Epithelial cell of prostate (primary cell): ENCODE data around the gene AKAP13.
A peak's percentile ranks its signal among the peaks of the same experiment; 100 is the strongest.

Experiments used
- DNase-seq: peaks from one replicate; pipeline ENCODE4 v3.0.0-alpha.2; 2011; ENCODE audit warnings: low read depth, low spot score
- H3K27ac ChIP-seq: fragments of 450-650 bp; 2 replicates; pipeline ENCODE4 v1.5.1; 2017; ENCODE audit warnings: mild to moderate bottlenecking

Gene AKAP13

DNA sequence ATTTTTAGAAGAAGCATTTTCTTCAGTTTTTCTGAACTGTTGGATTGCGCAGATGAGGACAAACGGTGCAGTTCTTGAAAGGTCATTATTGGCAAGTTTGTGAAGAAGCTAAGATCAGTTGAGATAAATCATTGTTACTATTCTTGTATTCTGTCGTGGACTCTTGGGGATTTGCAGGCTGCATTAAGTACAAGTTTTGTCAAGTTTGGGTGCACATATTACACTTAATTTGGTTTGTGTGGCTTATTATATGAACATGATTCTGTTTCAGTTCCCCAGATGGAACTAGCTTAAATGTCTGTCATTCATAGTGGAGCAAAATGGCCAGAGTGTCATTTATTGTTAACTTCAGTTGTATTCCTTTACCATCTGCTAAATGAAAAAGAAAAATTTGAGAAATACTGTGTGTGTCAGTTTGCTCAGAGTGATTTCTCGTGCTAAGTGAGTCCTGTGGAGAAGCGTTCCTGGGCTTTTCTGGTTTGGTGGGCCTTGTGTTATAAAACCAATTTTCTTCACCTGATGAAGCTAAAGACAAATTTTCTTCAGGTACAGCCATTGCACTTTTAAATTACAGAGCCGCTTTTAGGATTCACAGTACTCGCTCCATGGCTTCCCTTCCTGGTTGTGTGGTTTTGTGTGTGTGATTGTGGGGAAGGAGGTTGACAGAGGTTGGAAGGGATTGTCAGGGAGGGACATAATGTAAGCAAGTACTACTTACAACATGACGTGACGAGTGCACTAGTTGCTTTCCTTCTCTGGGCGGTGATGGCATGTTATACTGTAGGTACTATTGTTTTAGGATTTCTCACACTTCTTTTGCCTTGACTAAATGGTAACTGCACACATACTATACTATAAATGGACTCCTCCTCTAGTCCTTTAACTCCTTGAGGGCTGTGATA, 1.7 kb downstream of the AKAP13 start:
- peak overlapping the region; percentile 80 for H3K27ac ChIP-seq
- peak; percentile 40 for DNase-seq

DNA sequence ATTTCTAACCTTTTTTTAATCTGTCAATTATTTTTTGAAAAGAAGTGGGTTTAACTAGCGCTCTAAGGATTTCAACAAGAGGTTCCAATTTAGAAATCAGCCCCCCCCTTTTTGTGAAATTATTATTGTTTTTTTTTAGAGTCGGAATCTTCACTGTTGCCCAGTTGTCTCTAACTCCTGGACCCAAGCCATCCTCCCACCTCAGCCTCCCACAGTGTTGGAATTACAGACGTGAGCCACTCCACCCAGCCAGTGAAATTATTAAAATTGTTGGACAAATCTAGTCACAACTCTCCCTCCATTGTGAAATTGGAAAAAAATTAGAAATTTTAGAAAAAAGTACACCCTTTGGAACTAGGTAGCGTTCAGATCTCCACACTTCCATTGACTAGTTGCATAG, 2.5 kb downstream of the AKAP13 start:
- no peak overlapping the region for H3K27ac ChIP-seq
- DNase-seq, result no peak

DNA sequence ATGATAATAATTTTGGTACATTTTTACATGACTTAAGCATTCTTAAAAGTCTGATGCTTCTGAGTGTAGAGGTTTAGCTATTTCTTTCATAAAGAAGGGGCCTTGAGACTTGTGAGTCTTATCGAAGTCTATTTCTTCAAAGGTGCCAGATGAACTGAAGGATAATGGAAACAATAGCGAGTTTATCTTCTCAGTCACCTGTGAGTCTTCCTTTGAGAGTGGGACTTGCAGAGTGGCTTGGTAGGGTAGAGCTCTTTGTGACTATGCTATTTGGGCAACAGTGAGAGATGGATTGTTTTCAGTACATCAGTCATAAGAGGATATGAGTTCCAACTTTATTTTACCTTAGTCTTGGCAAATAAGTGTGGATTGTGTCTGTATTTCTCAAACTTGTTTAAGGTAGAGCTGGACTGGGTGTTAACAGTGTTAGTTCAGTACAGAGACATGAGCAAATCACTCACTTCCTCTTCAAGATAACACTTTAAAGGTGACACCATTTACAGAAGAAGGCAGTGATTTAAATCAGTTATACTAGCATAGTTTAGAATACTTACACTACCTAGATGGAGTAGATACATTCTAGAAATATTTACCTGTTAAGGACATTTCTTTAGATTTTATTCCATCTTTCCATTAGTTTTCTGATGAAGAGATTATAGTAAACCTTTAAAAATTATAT, 3.2 kb downstream of the AKAP13 start:
- no peak for DNase-seq
- H3K27ac ChIP-seq, result no peak overlapping the region

DNA sequence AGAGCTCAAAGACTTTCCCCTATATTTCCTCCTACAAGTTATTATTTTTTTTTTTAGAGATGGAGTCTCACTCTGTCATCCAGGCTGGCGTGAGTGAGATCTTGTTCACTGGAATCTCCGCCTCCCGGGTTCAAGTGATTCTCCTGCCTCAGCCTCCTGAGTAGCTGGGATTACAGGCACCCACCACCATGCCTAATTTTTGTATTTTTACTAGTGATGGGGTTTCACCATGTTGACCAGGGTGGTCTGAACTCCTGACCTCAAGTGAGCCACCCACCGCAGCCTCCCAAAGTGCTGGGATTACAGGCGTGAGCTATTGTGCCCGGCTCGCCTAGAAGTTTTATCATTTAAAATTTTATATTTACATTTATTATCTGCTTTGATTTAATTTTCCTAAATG, 5.9 kb downstream of the AKAP13 start:
- no peak for DNase-seq

DNA sequence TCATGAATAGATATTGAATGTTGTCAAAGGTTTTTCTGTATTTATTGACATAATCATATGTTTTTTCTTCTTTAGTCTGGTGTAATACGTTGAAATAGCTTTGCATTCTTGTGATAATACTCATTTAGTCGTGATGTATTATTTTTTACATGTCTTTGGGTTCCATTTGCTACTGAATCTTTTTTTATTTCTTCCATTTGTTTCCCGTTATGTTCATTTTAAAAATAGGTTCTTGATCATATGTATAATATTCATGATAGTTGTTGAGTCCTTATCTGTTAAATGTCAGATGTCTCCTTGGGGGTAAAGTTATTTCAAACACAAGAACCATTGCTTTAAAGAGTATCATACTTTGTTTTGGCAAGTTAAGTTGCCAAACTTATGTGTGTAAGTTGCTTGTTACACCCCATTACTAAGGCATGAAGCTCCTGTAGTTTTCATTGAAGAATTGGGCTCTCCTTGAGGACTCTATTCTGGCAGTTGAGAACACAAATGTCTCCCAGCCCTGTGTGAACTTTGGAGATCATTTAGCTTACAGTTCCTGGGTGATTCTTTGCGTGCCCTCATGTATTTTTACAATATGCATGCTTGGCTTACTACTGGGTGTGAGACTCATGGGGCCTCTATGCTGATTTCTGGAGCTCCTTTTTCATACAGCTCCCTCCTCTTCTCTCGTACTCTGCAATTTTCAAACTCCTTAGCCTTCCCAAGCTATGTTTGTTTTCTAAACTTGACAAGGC, 8.3 kb downstream of the AKAP13 start:
- no peak for DNase-seq
- H3K27ac ChIP-seq, result no peak overlapping the region

More for the DNA sequence above, 5.9 kb downstream of the AKAP13 start:
- H3K27ac ChIP-seq, result no peak overlapping the region

DNA sequence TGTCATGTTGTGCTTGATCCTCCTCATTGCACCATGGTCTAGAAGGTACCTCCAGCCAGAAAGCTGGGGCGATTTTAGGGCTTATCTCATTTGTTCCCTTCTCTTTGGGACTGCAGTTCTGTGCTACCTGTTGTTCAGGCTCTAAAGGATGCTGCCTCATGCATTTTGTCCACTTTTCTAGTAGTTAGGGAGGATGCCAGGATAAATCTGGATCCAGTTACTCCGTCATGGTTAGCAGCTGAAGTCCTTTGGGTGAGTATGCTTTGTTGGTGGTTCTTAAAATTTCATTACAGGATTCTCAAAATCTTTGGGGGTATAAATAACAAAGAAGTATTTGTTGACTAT, 8.9 kb downstream of the AKAP13 start:
- DNase-seq, result no peak
- no peak overlapping the region for H3K27ac ChIP-seq

DNA sequence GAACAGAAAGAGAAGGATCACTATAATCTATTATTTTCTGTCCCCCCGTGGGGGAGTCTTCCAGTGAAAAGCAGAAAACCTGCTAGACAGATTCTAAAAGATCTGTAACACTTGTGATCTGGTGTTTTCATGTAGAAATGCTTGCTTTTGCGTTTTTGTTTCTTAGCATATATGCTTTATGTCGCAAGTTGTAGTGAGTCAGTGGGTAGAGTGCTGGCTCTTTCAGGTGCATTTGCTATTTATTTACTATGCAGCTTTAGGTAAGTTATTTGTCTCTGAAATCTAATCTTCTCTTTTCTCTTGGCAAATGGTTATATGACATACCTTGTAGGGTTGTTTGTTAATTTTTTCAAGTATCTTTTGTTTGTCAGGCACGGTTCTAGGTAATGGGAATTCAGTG, 9.4 kb downstream of the AKAP13 start:
- DNase-seq, result no peak
- H3K27ac ChIP-seq, result no peak overlapping the region

DNA sequence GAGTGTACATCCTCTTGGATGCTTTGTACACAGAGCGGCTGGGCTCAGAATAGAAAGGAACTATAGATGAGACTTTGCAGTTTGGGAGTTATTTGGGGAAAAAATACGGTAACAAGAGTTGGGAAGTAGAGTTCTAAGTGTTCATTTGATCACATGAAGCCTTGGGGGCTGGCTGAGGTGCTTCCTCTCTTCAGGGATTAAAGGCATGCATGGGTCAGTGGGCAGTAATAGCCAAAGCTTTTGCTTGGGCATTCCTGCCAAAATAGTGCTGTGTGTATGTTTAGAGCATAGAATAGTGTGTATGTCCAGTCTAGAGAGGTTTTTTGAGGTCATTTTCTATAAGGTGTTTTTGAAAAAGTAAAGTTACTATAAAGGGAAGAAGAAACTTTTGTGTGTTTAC, 12.8 kb downstream of the AKAP13 start:
- no peak overlapping the region for H3K27ac ChIP-seq
- DNase-seq, result no peak

DNA sequence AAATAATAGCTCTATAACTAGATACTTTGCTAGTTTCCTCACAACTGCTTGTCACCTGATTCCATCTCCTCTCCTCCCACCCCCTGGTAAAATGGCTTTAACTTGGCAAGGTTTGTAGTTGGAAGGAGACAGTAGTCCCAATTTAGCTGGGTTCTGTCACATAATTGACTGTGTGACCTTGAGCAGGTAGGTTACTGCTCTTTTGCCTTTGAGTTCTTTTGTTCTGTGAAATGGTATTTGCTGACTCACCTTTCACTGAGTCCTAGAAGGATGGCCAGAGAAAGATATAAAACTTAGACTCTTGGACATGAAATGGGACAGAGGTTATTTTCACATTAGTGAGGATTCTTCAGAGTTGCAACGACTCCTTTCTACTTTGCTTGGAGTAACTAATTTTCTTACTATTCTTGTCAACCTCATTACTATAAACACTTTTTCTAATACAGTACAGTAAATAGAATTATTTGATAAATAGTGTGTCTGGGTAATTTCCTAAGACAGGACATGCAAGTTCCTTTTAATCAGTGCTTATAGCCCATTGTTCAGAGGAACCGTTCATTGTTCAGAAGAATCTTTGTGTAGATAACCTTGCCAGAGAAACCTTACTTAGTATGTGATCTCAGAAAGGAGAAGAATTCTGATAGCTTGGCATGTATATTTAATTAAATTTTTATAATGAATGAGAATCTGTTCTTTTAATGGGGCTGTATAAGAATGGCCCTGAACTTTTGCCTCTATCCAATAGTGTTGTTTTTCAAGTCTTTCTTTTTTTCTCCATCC, 14.3 kb downstream of the AKAP13 start:
- no peak overlapping the region for H3K27ac ChIP-seq
- no peak for DNase-seq

DNA sequence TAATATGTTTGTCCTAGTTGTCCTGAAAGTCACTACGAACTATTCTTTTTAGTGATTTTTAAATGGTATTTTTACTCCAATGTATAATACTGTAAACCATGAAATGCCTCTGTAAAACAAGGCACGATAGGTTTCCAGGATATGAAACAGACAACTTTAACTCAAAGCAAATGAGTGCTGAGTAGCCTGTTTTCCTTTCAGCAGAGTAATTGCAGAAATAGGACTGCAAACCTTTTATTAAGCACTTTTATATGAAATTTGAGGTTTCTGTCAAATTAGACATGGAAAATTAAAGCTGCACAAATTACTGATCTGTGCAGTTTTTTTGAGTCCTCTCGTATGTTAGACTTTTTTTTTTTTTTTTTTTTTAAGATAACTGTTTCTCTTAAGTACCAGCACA, 16.2 kb downstream of the AKAP13 start:
- H3K27ac ChIP-seq, result no peak overlapping the region
- DNase-seq, result no peak

DNA sequence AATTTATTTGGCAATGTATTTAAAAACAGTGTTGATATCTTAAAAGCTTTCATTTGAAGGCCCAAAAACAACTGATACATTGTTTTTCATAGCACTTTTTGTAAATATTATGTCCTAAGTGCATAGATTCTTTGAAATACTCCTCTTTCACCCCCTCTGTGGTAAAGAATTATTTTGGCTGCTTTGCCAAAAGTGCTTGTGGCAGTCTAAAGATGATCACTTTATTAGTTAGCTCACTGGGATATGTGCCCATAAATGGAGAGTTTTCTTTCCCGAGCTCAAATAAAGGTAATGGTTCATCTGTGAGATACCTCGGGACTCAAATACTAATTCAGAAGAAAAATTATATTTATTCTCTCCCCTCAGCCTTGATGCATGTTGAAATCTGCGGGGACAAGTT, 16.7 kb downstream of the AKAP13 start:
- DNase-seq, result no peak
- no peak overlapping the region for H3K27ac ChIP-seq

DNA sequence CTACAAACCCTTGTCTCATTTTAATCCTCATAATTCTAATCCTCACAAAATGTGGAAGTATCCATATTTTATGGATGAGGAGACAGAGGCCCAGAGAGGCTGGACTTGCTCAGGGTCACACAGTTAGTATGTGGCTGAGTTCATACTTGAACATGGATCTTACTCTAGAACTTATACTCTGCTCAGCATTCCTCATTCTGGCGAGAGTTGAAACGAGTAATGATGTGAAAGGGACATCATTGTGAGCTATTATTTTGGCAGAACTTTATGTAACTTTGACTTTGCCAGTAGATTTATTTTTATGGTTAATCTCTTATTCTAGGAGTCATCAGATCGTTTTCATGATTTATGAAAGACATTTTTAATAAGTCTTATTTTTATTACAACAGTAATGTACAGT, 17.5 kb downstream of the AKAP13 start:
- DNase-seq, result no peak
- H3K27ac ChIP-seq, result no peak overlapping the region

DNA sequence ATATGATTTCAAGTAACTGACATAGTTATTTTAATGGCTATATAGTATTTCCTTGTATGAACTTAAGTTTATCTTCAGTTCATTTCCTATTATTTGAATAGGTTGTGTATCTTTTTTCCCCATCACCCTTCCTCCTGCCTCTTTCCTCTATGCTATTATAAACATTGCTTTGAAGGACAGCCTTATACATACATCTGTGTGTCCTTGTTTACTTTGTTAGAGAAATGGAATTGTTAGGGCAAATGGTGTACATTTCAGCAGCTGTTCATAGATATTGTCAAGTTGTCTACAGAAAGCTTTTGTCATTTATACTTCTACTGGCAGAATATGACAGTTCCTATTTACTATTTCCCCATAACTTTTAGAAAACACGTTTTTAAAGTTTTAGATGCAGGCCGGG, 18.4 kb downstream of the AKAP13 start:
- no peak for DNase-seq

DNA sequence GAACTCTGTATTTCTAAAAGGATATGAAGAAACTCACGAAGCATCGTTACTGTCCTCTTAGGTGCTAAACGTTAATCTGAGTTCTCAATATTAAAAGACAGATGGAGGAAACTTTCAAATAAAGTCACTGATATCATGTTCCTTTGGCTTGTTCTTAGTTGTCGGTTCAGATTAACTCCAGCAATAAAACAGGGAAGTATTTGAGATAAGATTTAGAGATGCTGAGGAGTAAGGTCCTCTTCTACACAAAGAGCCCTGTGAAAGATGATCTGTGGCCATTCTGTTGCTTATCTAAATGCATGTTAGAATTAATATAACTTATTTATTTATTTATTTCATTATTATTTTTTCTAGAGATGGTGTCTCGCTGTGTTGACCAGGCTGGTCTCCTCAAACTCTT, 19.2 kb downstream of the AKAP13 start:
- no peak overlapping the region for H3K27ac ChIP-seq
- no peak for DNase-seq

More for the DNA sequence above, 18.4 kb downstream of the AKAP13 start:
- H3K27ac ChIP-seq, result no peak overlapping the region

DNA sequence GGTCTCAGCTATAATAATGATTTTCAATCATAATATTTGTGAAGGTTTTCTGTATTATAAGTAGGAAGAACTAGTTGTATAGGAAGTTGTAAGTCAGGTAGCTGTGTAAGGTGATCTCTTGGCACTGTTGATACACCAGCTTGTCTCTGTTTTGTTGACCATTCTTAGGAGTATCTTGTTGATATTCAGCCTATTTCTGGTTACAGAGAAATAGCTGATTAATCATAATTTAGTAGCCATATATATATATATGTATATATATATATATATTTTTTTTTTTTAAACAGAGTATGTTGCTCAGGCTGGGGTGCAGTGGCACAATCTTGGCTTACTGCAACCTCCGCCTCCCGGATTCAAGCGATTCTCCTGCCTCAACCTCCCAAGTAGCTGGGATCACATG, 20.2 kb downstream of the AKAP13 start:
- no peak overlapping the region for H3K27ac ChIP-seq
- no peak for DNase-seq

DNA sequence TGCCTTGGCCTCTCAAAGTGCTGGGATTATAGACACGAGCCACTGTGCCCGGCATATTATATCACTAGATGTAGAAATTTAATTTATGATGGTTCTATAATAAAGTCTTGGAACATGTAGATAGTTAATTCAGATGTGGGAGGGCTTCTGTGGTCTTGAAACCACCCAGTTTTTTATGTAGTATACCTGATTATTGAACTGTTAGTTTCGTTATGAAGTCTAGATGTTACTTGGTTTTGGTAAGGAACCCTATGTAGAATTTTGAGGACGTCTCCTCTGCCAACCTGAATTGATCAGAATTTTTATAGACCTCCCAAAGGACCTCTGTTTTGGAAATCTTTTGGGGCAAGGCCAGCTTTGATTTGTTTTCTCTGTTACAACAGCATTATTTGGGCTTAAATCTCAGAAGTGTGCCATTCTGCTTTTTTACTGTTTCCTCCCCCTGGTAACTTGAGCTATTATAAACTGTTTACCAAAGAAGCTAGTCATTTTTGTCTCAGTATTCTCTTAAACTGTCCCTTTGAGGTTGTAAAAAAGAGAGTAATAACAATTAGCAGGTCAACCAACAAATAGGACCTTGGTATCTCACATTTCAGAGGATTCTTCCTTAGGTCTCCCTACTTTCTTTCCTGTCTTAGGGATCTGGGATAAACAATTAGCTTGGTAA, 20.8 kb downstream of the AKAP13 start:
- no peak for DNase-seq
- peak overlapping the region; percentile 5 for H3K27ac ChIP-seq

DNA sequence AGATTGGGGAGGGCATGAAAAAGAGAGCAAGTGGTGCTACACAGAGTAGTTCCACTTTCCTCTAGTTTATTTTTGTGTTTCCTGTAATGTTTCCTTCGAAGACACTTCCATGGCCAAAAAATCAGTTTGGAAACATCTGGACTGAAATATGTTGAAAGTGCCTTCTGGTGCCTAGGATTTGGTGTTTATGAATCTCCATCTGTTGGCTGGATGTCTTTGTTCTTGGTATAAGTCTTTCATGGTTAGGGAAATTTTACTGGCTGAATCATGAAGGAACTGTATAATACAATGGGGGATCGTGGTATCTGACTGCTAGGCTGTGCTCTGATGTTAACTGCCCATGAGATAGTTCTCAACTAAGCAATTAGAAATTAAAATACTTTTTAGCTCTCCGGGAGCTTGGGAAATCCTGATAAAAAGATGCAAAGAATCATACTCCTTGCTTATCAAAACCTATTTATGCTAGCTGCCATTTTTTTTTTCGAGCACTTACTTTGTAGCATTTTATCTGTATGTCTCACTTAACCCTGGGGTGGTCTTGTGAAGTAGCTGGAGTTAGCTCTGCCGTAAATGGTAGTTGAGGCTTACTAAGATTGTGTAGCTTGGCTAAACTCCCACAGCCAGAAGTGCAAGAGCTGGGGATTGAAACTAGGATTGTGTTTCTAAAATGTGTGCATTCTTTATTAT, 21.9 kb downstream of the AKAP13 start:
- H3K27ac ChIP-seq, result peak overlapping the region; percentile 5
- DNase-seq, result no peak

DNA sequence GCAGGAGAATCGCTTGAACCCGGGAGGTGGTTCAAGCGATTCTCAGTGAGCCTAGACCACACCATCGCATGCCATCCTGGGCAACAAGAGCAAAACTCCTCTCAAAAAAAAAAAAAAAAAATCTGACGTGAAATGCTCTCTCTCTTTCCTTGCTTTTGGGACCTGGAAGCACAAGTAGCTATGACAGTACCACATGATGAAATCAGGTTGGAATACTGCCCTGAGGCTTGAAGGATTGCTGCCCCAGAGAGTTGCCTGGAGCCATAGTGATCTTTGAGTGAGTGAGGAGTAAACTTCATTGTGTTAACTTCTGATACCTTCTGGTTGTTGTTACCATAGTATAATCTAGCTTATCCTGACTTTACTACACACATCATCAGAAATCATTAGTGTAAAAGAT, 23.3 kb downstream of the AKAP13 start:
- peak overlapping the region; percentile 51 for H3K27ac ChIP-seq
- no peak for DNase-seq

DNA sequence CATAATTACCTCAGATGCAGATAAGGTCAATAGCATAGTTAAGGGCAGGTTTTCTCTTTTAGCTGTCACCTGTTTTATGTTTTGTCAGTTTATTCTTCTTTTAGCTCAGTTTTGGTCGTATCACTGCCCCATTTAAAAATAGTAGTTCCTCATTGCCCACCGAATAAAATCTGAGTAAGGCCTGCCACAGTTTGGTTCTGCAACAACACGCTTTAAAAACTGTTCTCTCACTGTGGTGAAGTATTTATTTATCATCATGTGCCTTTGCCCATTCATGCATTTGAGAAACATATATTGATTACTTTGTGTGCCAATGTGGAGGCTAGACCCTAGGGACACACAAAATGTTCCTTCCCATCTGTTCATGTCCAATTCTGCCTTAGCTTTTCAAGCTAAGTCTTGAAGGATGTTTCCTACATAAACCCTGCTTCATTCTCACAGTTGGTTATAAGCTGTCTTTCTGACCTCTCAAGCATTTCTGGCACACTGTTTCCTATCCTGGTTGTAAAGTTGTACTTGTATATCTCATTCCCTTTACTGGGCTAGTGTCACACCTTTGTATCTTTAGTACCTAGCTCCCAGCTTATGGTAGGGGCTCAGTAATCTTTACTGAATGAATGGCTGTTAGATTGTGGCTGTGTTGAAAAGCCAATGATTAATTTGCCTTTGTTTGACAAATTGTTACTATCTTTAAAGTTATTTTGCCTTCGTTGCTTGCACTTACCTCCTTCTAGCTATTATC, 23.9 kb downstream of the AKAP13 start:
- DNase-seq, result no peak
- H3K27ac ChIP-seq, result peak overlapping the region; percentile 51
